NCI-H2081 treated with DMSO at 0.1 percent for 48 hours (cell line): ENCODE data around the gene EXOC3.

Source experiments
- DNase-seq: peaks from one replicate; lab custom pipeline; 2025; lab: John Stamatoyannopoulos, UW

Gene EXOC3

GRCh38 chr5:439636-440035 is 3.3 kb upstream of the EXOC3 start:
- DNase-seq: no peak

DNA sequence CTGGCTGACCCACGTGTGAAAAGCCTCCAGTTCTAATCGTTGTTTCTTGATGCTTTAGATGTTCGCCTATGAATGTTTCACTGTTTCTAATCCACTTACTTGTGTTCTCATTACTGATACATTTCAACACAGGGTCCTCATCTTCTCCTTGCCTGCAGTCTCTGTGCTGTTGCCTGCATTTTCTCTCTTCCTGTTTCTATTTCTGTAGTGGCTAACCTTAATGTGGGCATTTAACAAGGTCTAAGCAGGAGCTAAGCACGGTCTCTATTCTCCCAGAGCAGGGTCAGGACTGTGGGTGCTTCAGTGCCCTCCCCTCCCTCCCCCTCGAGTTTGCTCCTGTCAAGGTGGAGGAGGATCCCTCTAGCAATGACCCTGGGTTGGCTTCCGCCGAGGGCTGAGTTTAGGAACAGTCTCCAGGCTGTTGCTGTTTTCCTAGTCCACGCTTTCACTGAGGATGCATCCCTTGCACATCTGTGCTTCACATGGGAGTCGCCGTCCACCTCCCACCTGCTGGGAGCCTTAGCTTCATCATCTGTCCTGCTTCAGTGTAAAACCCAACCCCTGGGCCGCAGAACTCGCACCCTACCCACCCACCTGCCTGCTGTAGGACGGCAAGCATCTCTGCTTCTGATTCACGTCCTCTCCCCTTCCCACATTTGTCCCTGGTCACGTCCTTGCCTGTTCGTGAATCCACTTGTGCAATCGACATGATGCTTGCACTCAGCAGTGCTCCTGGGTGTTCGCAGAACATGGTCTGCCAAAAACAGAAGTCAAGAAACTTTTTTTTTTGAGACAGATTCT is 2.4 kb upstream of the EXOC3 start:
- DNase-seq: no peak

- DNase-seq: no peak
Observed at GRCh38 chr5:441996-442334, 1.0 kb upstream of the EXOC3 start.

GRCh38 chr5:443239-444151 is 519 bp downstream of the EXOC3 start:
- DNase-seq: no peak

GRCh38 chr5:444226-444625 is 1.2 kb downstream of the EXOC3 start:
- DNase-seq: no peak

- DNase-seq: no peak
Observed at GRCh38 chr5:445591-445990, 2.6 kb downstream of the EXOC3 start.

DNA sequence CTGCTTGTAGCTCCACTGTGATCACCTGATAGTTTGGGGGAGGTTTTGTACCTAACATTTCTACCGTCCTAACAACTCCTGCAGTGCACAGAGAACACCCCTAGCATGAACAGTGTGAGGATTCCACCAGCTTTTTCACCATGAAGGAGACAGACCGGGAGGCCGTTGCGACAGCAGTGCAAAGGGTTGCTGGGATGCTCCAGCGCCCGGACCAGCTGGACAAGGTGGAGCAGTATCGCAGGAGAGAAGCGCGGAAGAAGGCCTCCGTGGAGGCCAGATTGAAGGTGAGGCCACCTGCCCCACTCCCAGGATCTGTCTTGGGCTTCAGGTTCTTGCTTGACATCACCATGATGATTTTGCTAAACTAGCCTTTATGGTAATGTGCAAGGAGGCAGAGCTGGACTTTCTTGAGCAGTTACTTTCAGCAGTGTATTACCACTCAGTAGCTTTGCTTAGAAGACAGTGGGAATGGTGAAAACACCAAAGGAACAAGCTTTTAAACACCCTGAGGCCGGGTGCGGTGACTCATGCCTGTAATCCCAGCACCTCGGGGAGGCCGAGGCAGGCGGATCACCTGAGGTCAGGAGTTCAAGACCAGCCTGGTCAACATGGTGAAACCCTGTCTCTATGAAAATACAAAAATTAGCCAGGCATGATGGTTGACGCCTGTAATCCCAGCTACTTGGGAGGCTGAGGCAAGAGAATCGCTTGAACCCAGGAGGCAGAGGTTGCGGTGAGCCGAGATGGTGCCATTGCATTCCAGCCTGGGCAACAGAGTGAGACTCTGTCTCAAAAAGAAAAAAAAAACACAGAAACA is 3.3 kb downstream of the EXOC3 start:
- no peak for DNase-seq

- peak; percentile 18 for DNase-seq
Observed at GRCh38 chr5:446883-447263, 3.9 kb downstream of the EXOC3 start.

DNA sequence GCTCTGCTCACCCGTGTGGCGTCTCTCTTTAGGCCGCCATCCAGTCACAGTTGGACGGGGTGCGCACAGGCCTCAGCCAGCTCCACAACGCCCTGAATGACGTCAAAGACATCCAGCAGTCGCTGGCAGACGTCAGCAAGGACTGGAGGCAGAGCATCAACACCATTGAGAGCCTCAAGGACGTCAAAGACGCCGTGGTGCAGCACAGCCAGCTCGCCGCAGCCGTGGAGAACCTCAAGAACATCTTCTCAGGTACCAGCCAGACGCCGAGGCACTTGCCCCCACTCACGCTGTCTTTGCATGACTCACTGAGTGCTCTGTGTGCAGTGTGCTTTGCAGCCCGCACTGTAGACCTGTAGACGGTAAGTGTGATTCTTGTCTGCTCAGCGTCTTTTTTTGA is 4.5 kb downstream of the EXOC3 start:
- no peak for DNase-seq

GRCh38 chr5:448061-448765 is 5.2 kb downstream of the EXOC3 start:
- no peak for DNase-seq

GRCh38 chr5:448766-449090 is 5.8 kb downstream of the EXOC3 start:
- DNase-seq: no peak

DNA sequence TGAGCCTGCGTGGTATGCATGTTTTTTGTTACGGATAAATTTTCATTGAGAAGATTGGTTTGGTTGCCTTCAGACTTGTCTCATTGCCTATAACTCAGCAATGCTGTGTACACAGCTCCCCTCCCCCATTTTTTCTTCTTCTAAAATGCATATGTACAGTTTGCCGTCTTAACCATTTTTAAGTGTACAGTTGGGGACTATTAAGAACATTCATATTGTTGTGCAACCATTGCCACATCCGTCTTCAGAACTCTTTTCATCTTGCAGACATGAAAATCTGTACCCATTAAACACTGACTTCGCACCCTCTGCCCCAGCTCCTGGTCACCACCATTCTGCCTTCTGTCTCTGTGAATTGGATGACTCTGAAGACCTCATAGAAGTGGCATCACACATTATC is 6.2 kb downstream of the EXOC3 start:
- no peak for DNase-seq

- DNase-seq: no peak
Observed at GRCh38 chr5:451587-452458, 8.8 kb downstream of the EXOC3 start.

DNA sequence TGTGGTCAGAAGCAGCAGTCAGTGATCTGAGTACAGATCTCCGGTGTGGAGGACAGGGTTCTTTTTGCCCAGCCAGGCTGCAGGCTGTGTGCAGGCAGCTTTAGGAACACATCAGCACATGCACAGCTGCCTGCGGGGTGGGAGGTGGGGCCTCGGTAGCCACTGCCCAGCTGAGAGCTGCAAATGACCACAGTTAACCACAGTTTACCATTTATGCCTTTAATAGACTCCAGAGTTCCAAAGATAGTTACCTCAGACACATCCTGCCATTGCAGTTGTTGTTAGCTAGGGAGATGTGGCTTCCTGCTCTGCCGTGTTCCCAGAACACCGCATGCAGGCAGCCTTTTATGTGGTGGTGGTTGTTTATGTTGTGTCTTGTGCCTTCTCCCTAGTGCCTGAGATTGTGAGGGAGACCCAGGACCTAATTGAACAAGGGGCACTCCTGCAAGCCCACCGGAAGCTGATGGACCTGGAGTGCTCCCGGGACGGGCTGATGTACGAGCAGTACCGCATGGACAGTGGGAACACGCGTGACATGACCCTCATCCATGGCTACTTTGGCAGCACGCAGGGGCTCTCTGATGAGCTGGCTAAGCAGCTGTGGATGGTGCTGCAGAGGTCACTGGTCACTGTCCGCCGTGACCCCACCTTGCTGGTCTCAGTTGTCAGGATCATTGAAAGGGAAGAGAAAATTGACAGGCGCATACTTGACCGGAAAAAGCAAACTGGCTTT is 10.2 kb downstream of the EXOC3 start:
- DNase-seq: no peak

GRCh38 chr5:453725-454481 is 10.9 kb downstream of the EXOC3 start:
- DNase-seq: no peak

GRCh38 chr5:454936-455335 is 12.0 kb downstream of the EXOC3 start:
- DNase-seq: no peak

DNA sequence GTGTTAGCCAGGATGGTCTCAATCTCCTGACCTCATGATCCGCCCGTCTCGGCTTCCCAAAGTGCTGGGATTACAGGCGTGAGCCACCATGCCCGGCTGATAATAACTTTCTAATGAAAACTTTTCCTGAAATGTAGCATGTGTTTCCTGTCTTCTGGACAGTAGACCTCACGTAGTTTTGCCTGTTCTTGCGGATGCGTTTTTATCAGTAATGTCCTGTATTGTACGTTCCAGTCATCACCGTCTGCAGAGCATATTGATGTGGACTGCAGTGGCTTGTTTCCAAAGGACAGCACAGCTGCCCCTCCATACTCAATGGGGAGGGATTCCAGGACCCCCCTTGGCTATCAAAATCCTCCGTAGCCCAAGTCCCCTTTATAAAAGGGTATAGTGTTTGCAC is 12.8 kb downstream of the EXOC3 start:
- DNase-seq: no peak

GRCh38 chr5:456351-457194 is 13.6 kb downstream of the EXOC3 start:
- DNase-seq: peak; percentile 48
